ENCODE data around the gene PTTG1IP2. TPM values are rescaled to one million over a fixed set of nuclear protein-coding genes. Genes with fewer than 3 reads are reported as not detected.
"Not testable (repeated sequence)": the region's sequence is repeated elsewhere in the genome, so short reads cannot be mapped to it uniquely, and the experiment has no call there.

The PTTG1IP2 gene
- total and polyA plus RNA-seq, 2 donors (not counting 1 experiment from before 2014, with no cell fraction given) = not detected

- Mint-ChIP-seq H3K27ac (no peak overlapping the region), H3K9me3 (ENCODE audit: insufficient read depth) (peaks cover 11% of the 10 kb centered on the region), H3K4me3 (no peak overlapping the region), H3K4me1 (peaks cover 6% of the 10 kb centered on the region), H3K27me3 (no peaks in the 10 kb centered on the region)
- DNase-seq (no peak), ATAC-seq (ENCODE audit: low read depth) (no peak)
- Histone ChIP-seq H2AFZ (ENCODE audit: insufficient read depth, low read depth, low read length, poor library complexity, severe bottlenecking) (no peak overlapping the region), H3K4me1 (ENCODE audit: control insufficient read depth in 2 of 2, insufficient read depth in 2 of 2, low read length in 2 of 2) (peaks cover 4 to 9% of the 10 kb centered on the region in 2 donors), H3K4me2 (replicated peaks; ENCODE audit: low read depth, low read length, poor library complexity, severe bottlenecking) (no peak overlapping the region), H3K9me3 (ENCODE audit: control extremely low read depth in 1 of 3, control insufficient read depth in 2 of 3, insufficient read depth in 1 of 3, low read length in 2 of 3) (peaks cover 0 to 11% (median 9%) of the 10 kb centered on the region in 3 donors), H3K4me3 (ENCODE audit: control extremely low read depth in 1 of 5, extremely low read depth in 1 of 5, insufficient read depth in 1 of 5, low read depth in 2 of 5, low read length in 4 of 5) (no peak overlapping the region), H4K20me1 (ENCODE audit: control insufficient read depth, insufficient read depth, low read length, poor library complexity, severe bottlenecking) (no peaks in the 10 kb centered on the region), H3K9ac (ENCODE audit: low read length) (no peak overlapping the region), H3K36me3 (replicated peaks in 1 of 2; ENCODE audit: control extremely low read depth in 1 of 2, control insufficient read depth in 1 of 2, extremely low read depth in 1 of 2, insufficient read depth in 2 of 2, low read length in 1 of 2) (no peaks in the 10 kb centered on the region), H3K27ac (ENCODE audit: low read length in 2 of 2) (no peak overlapping the region), H3K27me3 (replicated peaks in 1 of 4; ENCODE audit: control extremely low read depth in 1 of 4, control insufficient read depth in 3 of 4, insufficient read depth in 4 of 4, low read length in 3 of 4) (no peaks in the 10 kb centered on the region), H3K79me2 (ENCODE audit: control insufficient read depth, insufficient read depth, low read length) (no peaks in the 10 kb centered on the region)
- no peak for TF ChIP-seq CTCF (IDR thresholded peaks at IDR 0.05)
- TF ChIP-seq EZH2 (IDR thresholded peaks at IDR 0.05; ENCODE audit: borderline replicate concordance, insufficient read depth, low read depth, low read length, poor library complexity, severe bottlenecking) = no peak
- POLR2A ChIA-PET = no interaction called here
- CTCF ChIA-PET = interaction anchor here (0.6 kb wide), 1 partner anchor 1526 kb away, joined by 3 read pairs; no protein-coding TSS in a partner anchor
- intact Hi-C loops (cut with micrococcal nuclease) = no loop called here
Measured at GRCh38 chr7:90461219-90461618, 8.2 kb upstream of the PTTG1IP2 start.

- intact Hi-C loops (cut with micrococcal nuclease); CTCF ChIA-PET; H4K20me1 ChIP-seq (ENCODE audit: control insufficient read depth, insufficient read depth, low read length, poor library complexity, severe bottlenecking); H3K4me1 Mint-ChIP-seq; H3K27me3 ChIP-seq (replicated peaks in 1 of 4; ENCODE audit: control extremely low read depth in 1 of 4, control insufficient read depth in 3 of 4, insufficient read depth in 4 of 4, low read length in 3 of 4); POLR2A ChIA-PET; H3K4me1 ChIP-seq (ENCODE audit: control insufficient read depth in 2 of 2, insufficient read depth in 2 of 2, low read length in 2 of 2); H3K27me3 Mint-ChIP-seq; H3K79me2 ChIP-seq (ENCODE audit: control insufficient read depth, insufficient read depth, low read length); H3K27ac Mint-ChIP-seq; H3K36me3 ChIP-seq (replicated peaks in 1 of 2; ENCODE audit: control extremely low read depth in 1 of 2, control insufficient read depth in 1 of 2, extremely low read depth in 1 of 2, insufficient read depth in 2 of 2, low read length in 1 of 2): not testable (repeated sequence)
- ATAC-seq (ENCODE audit: low read depth) (peak; percentile 54), DNase-seq (peak; percentile 43)
- peaks cover 0 to 11% (median 9%) of the 10 kb centered on the region in 3 donors for H3K9me3 ChIP-seq (ENCODE audit: control extremely low read depth in 1 of 3, control insufficient read depth in 2 of 3, insufficient read depth in 1 of 3, low read length in 2 of 3)
- H3K4me3 Mint-ChIP-seq = peak overlapping the region; percentile 51
- WGBS (ENCODE audit: insufficient coverage) = 16% methylated on average over 2 of the region's 4 CpGs
- H3K4me3 ChIP-seq (ENCODE audit: control extremely low read depth in 1 of 5, extremely low read depth in 1 of 5, insufficient read depth in 1 of 5, low read depth in 2 of 5, low read length in 4 of 5) = peak overlapping the region in 4 of 5 experiments; percentile 31 to 66 (median 37)
- peak overlapping the region; percentile 78 for H2AFZ ChIP-seq (ENCODE audit: insufficient read depth, low read depth, low read length, poor library complexity, severe bottlenecking)
- peak overlapping the region in 1 of 2 donors; percentile 22 for H3K27ac ChIP-seq (ENCODE audit: low read length in 2 of 2)
- peak overlapping the region; percentile 61 for H3K4me2 ChIP-seq (replicated peaks; ENCODE audit: low read depth, low read length, poor library complexity, severe bottlenecking)
- peaks cover 11% of the 10 kb centered on the region for H3K9me3 Mint-ChIP-seq (ENCODE audit: insufficient read depth)
- H3K9ac ChIP-seq (ENCODE audit: low read length) = peak overlapping the region; percentile 63
Measured at GRCh38 chr7:90463151-90463628, 6.2 kb upstream of the PTTG1IP2 start.
